BJ (cell line): ENCODE results near the gene BRAP. TPM values are rescaled to one million over a fixed set of nuclear protein-coding genes. Genes with fewer than 3 reads are reported as not detected.
"Not testable (repeated sequence)": the region's sequence is repeated elsewhere in the genome, so short reads cannot be mapped to it uniquely, and the experiment has no call there.

Experiments used
- CTCF ChIA-PET: fragments of 350-600 bp; formaldehyde crosslinking; extraction: SDS; loops from one replicate; lab custom pipeline; 2021; ENCODE audit warnings: antibody characterized with exemption, inconsistent platforms; lab: Yijun Ruan, JAX
- POLR2A ChIA-PET: fragments of 300-600 bp; sonication (Branson Sonifier 250); formaldehyde crosslinking; extraction: SDS; loops from one replicate; lab custom pipeline; 2021; ENCODE audit warnings: antibody characterized with exemption; lab: Charles Lee
- DNase-seq: peaks from one replicate; pipeline ENCODE4 v3.0.0-alpha.2; 2011; ENCODE audit warnings: low read depth
- H3K27me3 ChIP-seq: 2 replicates; pipeline ENCODE4 v1.6.0; 2011; ENCODE audit warnings: low read length; ENCODE audit not compliant: control insufficient read depth, insufficient read depth
- H3K36me3 ChIP-seq: 2 replicates; pipeline ENCODE4 v1.5.1; 2011; ENCODE audit warnings: low read length; ENCODE audit not compliant: control insufficient read depth, insufficient read depth
- H3K4me3 ChIP-seq: 2 replicates; pipeline ENCODE4 v1.5.1; 2011; ENCODE audit warnings: low read depth, mild to moderate bottlenecking, control low read depth, low read length
- CTCF ChIP-seq: IDR thresholded peaks from 2 replicates; pipeline ENCODE4 v1.5.1; 2011; ENCODE audit warnings: low read depth, mild to moderate bottlenecking, control low read depth, inconsistent platforms, low read length, moderate library complexity; ENCODE audit not compliant: insufficient read depth
- polyA plus RNA-seq: library from polyadenylated mRNA; depleted of rRNA; stranded (reverse); fragments of >200 nt; gene quantifications from 2 replicates; pipeline ENCODE4 v1.2.3, GENCODE V29; 2011

The BRAP gene
- polyA plus RNA-seq, 1 experiment, result 15.8 TPM

GRCh38 chr12:111720457-111720856 is 34.7 kb upstream of the BRAP start:
- POLR2A ChIA-PET, result no interaction called here
- H3K27me3 ChIP-seq, result no peaks in the 10 kb centered on the region
- H3K36me3 ChIP-seq, result peaks cover 6% of the 10 kb centered on the region; the same call in 1 of the 2 replicates
- DNase-seq, result no peak
- CTCF ChIA-PET, result no interaction called here
- TF ChIP-seq CTCF, result no peak
- H3K4me3 ChIP-seq, result no peak overlapping the region

GRCh38 chr12:111719316-111719715 is 33.6 kb upstream of the BRAP start:
- DNase-seq, POLR2A ChIA-PET, H3K27me3 ChIP-seq, H3K36me3 ChIP-seq, H3K4me3 ChIP-seq, CTCF ChIA-PET: not testable (repeated sequence)

GRCh38 chr12:111715279-111715678 is 29.5 kb upstream of the BRAP start:
- no peak for DNase-seq
- Histone ChIP-seq H3K4me3 (no peak overlapping the region), H3K36me3 (peaks cover 10% of the 10 kb centered on the region), H3K27me3 (no peaks in the 10 kb centered on the region)
- CTCF ChIA-PET, result interaction anchor here (0.6 kb wide), 1 partner anchor 38 kb away, joined by 3 read pairs; no protein-coding TSS in a partner anchor
- POLR2A ChIA-PET, result no interaction called here
- no peak for TF ChIP-seq CTCF

GRCh38 chr12:111706145-111706544 is 20.4 kb upstream of the BRAP start:
- peaks cover 13% of the 10 kb centered on the region for H3K36me3 ChIP-seq
- no peak overlapping the region for H3K4me3 ChIP-seq
- H3K27me3 ChIP-seq, result no peaks in the 10 kb centered on the region
- no peak for DNase-seq
- TF ChIP-seq CTCF, result no peak
- ChIA-PET CTCF (interaction anchor here (0.7 kb wide), 1 partner anchor 167 kb away, joined by 5 read pairs; no protein-coding TSS in a partner anchor), POLR2A (no interaction called here)

- Histone ChIP-seq H3K36me3 (peaks cover 12% of the 10 kb centered on the region), H3K27me3 (no peaks in the 10 kb centered on the region), H3K4me3 (no peak overlapping the region)
- no peak for TF ChIP-seq CTCF
- POLR2A ChIA-PET, result no interaction called here
- CTCF ChIA-PET, result no interaction called here
- no peak for DNase-seq
Observed at GRCh38 chr12:111705672-111706071, 19.9 kb upstream of the BRAP start.

GRCh38 chr12:111699962-111700361 is 14.2 kb upstream of the BRAP start:
- DNase-seq, result no peak
- ChIA-PET CTCF (no interaction called here), POLR2A (no interaction called here)
- H3K36me3 ChIP-seq, result peaks cover 5% of the 10 kb centered on the region; the same call in 1 of the 2 replicates
- no peak for TF ChIP-seq CTCF
- no peak overlapping the region for H3K4me3 ChIP-seq
- H3K27me3 ChIP-seq, result no peaks in the 10 kb centered on the region
